Fibroblast of lung (primary cell): ENCODE measurements around the gene RALGPS2. TPM values are rescaled to one million over a fixed set of nuclear protein-coding genes. Genes with fewer than 3 reads are reported as not detected.

Experiments used
- DNase-seq, 2 donors: peaks; one replicate each; pipeline versions ENCODE4 v3.0.0 to v3.0.0-alpha.2; 2010; ENCODE audit warnings: low read depth in 2 of 2
- H2AFZ ChIP-seq: 2 replicates; pipeline ENCODE4 v1.5.1; 2012; ENCODE audit warnings: low read length, control low read depth, inconsistent platforms
- H3K27ac ChIP-seq: 2 replicates; pipeline ENCODE4 v1.5.1; 2011; ENCODE audit warnings: low read length, control low read depth; ENCODE audit not compliant: insufficient read depth
- H3K27me3 ChIP-seq: 2 replicates; pipeline ENCODE4 v1.5.1; 2011; ENCODE audit warnings: mild to moderate bottlenecking, low read length; ENCODE audit not compliant: control insufficient read depth, insufficient read depth
- H3K36me3 ChIP-seq: 2 replicates; pipeline ENCODE4 v1.5.1; 2011; ENCODE audit warnings: low read length; ENCODE audit not compliant: control insufficient read depth, insufficient read depth
- H3K4me1 ChIP-seq: 2 replicates; pipeline ENCODE4 v1.5.1; 2011; ENCODE audit warnings: low read length; ENCODE audit not compliant: control insufficient read depth, insufficient read depth; ENCODE audit errors: extremely low read depth
- H3K4me2 ChIP-seq: 2 replicates; pipeline ENCODE4 v1.5.1; 2011; ENCODE audit warnings: low read length, control low read depth; ENCODE audit not compliant: insufficient read depth; ENCODE audit errors: extremely low read depth
- H3K4me3 ChIP-seq, 4 experiments: fragments of 200-600 bp in 1 of 4; sonication (generic) in 1 of 4; replicated peaks in 1 of 4; 2 replicates each; pipeline ENCODE4 v1.5.1; 2011 to 2016; ENCODE audit warnings: low read length in 4 of 4, low read depth in 3 of 4, mild to moderate bottlenecking in 3 of 4, control low read depth in 2 of 4, inconsistent platforms in 1 of 4, mixed read lengths in 1 of 4; ENCODE audit not compliant: insufficient read depth in 1 of 4; ENCODE audit errors: control extremely low read depth in 1 of 4
- H3K79me2 ChIP-seq: 2 replicates; pipeline ENCODE4 v1.5.1; 2012; ENCODE audit warnings: mild to moderate bottlenecking, low read length, inconsistent platforms; ENCODE audit not compliant: control insufficient read depth, insufficient read depth
- H3K9ac ChIP-seq: 2 replicates; pipeline ENCODE4 v1.5.1; 2011; ENCODE audit warnings: mild to moderate bottlenecking, low read length, control low read depth; ENCODE audit not compliant: insufficient read depth
- H3K9me3 ChIP-seq: 2 replicates; pipeline ENCODE4 v1.5.1; 2012; ENCODE audit warnings: low read depth, low read length; ENCODE audit not compliant: control insufficient read depth, insufficient read depth
- H4K20me1 ChIP-seq: 2 replicates; pipeline ENCODE4 v1.5.1; 2011; ENCODE audit warnings: low read length; ENCODE audit not compliant: control insufficient read depth, insufficient read depth; ENCODE audit errors: extremely low read depth
- CTCF ChIP-seq, 2 donors: IDR thresholded peaks in 1 of 2; conservative IDR thresholded peaks in 1 of 2; 1 replicate in 1 of 2; 2 replicates in 1 of 2; pipeline ENCODE4 v1.5.1; 2011 to 2012; ENCODE audit warnings: low read length in 2 of 2, control low read depth in 1 of 2, inconsistent platforms in 1 of 2, low read depth in 1 of 2, mild to moderate bottlenecking in 1 of 2
- EZH2 ChIP-seq: IDR thresholded peaks from 2 replicates; pipeline ENCODE4 v1.5.1; 2012; ENCODE audit warnings: low read length, control low read depth, mild to moderate bottlenecking; ENCODE audit errors: missing control alignments
- polyA plus RNA-seq, 2 donors: library from polyadenylated mRNA; depleted of rRNA in 1 of 2; stranded (reverse) in 1 of 2; unstranded in 1 of 2; fragments of >200 nt; gene quantifications; 2 replicates each; pipeline ENCODE4 v1.2.1, GENCODE V29; 2011 to 2012; ENCODE audit warnings: missing spikeins in 1 of 2
- total RNA-seq: library from RNA; depleted of rRNA; stranded (reverse); fragments of >200 nt; gene quantifications from 2 replicates; pipeline ENCODE4 v1.2.1, GENCODE V29; 2014

RALGPS2 gene
- total and polyA plus RNA-seq, 2 donors (not counting 1 experiment from before 2014, with no cell fraction given), result 53.8 to 69.7 TPM

DNA sequence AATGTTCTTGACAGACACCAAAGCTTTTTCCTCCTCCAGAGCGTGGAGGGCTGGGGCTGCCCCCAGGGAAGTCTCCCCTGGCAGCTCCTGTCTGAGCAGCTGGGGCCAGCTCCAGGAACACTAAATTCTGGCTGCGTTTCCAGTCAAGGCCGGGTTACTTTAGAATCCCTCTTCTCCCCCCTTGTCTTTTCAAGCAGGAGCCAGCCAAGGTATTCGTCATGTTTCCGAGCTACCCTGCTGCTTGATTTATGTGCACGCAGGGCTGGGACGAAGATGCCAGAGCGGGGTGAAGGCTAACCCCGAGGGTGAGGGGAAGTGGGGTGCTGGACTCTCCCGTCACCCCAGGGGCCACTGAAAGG is 213.9 kb downstream of the RALGPS2 start:
- TF ChIP-seq CTCF (conservative IDR thresholded peaks at IDR 0.05 in 1 of 2, IDR thresholded peaks at IDR 0.05 in 1 of 2; ENCODE audit: low read depth in 1 of 2, low read length in 2 of 2), result no peak
- no peak for TF ChIP-seq EZH2
- H3K27me3 ChIP-seq, result no peaks in the 10 kb centered on the region
- H3K9me3 ChIP-seq, result no peaks in the 10 kb centered on the region
- peak; percentile 70 to 76 for DNase-seq
- H3K79me2 ChIP-seq, result no peaks in the 10 kb centered on the region
- H3K9ac ChIP-seq, result no peak overlapping the region
- H2AFZ ChIP-seq, result peak overlapping the region; percentile 29
- H3K4me1 ChIP-seq, result peaks cover 7% of the 10 kb centered on the region
- H3K4me3 ChIP-seq, result peak overlapping the region in 1 of 4 experiments; percentile 9
- H3K4me2 ChIP-seq, result peak overlapping the region; percentile 69
- peak overlapping the region; percentile 45 for H3K27ac ChIP-seq
- no peaks in the 10 kb centered on the region for H3K36me3 ChIP-seq
- H4K20me1 ChIP-seq, result no peaks in the 10 kb centered on the region

DNA sequence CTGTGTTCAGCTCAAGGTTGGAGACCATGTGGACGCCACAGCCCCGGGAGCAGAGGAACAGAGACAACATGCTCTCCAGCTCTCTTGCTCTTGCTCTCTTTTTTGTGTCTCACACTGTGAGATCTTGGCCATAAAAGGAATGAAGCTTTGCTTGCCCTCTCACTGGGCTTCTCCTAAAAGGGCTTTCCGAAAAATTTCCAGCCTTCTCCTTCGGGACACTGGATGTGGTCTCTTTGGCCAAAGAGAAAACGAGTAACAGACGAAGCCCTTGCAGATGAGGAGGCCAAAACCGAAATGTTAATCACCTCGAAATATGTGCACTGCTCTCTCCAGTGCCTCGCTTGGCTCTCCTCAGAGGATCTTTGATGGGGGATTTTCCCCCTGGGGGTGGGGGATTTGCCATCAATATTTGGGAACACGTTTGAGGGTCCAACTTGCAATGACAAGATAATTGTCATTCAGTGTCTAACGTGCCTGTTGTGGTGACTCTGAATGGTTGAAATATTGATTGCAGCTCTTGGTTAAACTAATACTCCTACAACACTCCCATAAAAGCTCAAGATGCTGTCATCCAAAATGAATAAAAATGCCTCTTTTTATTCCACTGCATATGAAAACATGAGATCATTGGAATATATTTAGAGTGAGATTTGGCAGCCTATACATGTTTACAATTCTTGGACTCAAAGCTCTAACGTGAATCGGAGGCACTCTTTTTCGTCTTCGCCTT is 214.5 kb downstream of the RALGPS2 start:
- DNase-seq, result peak in 1 of 2 donors; percentile 21
- Histone ChIP-seq H3K9me3 (no peaks in the 10 kb centered on the region), H3K4me2 (peak overlapping the region; percentile 69), H3K27me3 (no peaks in the 10 kb centered on the region), H3K79me2 (no peaks in the 10 kb centered on the region), H3K27ac (peak overlapping the region; percentile 45), H3K36me3 (no peaks in the 10 kb centered on the region), H3K4me3 (peak overlapping the region in 1 of 4 experiments; percentile 9), H3K4me1 (peaks cover 7% of the 10 kb centered on the region), H4K20me1 (no peaks in the 10 kb centered on the region), H2AFZ (peak overlapping the region; percentile 29), H3K9ac (no peak overlapping the region)
- TF ChIP-seq CTCF (conservative IDR thresholded peaks at IDR 0.05 in 1 of 2, IDR thresholded peaks at IDR 0.05 in 1 of 2; ENCODE audit: low read depth in 1 of 2, low read length in 2 of 2) (no peak), EZH2 (no peak)

DNA sequence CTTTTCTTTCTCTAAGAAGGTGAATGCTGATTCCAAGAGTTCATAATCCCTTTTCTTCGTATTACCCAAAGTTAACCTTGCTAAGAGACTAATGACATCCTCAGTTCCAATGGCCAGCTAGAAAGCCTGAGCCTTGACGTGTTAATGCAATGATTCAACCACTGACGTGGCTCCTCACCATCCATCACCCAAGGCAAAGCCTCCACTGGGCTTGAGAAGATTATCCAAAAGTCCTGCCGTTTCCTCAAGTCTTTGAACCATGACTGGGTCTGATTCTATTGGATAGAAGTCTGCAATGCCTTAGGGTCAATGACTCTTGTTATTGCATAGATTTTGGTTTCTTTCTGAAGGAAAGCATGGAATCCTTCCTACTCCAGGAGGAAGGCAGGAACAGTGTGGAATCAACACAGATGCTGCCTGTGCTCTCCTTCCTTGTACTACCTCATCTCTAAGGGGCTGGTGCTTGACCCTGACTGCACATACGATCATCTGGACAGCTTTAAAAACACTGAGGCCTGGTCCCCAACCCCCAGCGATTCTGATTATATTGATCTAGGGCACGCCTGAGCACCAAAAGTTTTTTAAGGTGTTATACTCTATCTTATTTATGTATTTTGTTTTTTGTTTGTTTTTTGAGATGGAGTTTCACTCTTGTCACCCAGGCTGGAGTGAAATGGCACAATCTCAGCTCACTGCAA is 215.2 kb downstream of the RALGPS2 start:
- TF ChIP-seq EZH2, result no peak
- no peak for TF ChIP-seq CTCF (conservative IDR thresholded peaks at IDR 0.05 in 1 of 2, IDR thresholded peaks at IDR 0.05 in 1 of 2; ENCODE audit: low read depth in 1 of 2, low read length in 2 of 2)
- no peak overlapping the region for H3K9ac ChIP-seq
- H3K36me3 ChIP-seq, result no peaks in the 10 kb centered on the region
- H3K4me2 ChIP-seq, result no peak overlapping the region
- peak overlapping the region; percentile 45 for H3K27ac ChIP-seq
- H3K79me2 ChIP-seq, result no peaks in the 10 kb centered on the region
- no peak overlapping the region for H3K4me3 ChIP-seq
- no peaks in the 10 kb centered on the region for H3K27me3 ChIP-seq
- no peaks in the 10 kb centered on the region for H3K9me3 ChIP-seq
- peak; percentile 78 to 85 for DNase-seq
- H3K4me1 ChIP-seq, result peaks cover 7% of the 10 kb centered on the region
- H4K20me1 ChIP-seq, result no peaks in the 10 kb centered on the region
- no peak overlapping the region for H2AFZ ChIP-seq
